H1 (cell line): ENCODE results near the gene PROM2. TPM values are rescaled to one million over a fixed set of nuclear protein-coding genes. Genes with fewer than 3 reads are reported as not detected.

Source experiments
- BCL11A ChIP-seq, 2 experiments: IDR thresholded peaks; one replicate each; pipeline ENCODE4 v1.6.1; 2011; ENCODE audit warnings: low read depth in 2 of 2, low read length in 2 of 2, mild to moderate bottlenecking in 2 of 2
- FOSL1 ChIP-seq: IDR thresholded peaks from 2 replicates; pipeline ENCODE4 v1.6.1; 2011; ENCODE audit warnings: mild to moderate bottlenecking, low read depth, low read length, moderate library complexity; ENCODE audit not compliant: insufficient read depth
- GTF2F1 ChIP-seq: IDR thresholded peaks from 2 replicates; pipeline ENCODE4 v1.6.1; 2012; ENCODE audit warnings: low read depth, low read length, improper control_type of control experiment, borderline replicate concordance
- NRF1 ChIP-seq: IDR thresholded peaks from 2 replicates; pipeline ENCODE4 v1.6.1; 2011; ENCODE audit warnings: mild to moderate bottlenecking, low read depth, low read length, improper control_type of control experiment
- SAP30 ChIP-seq: fragments of 300-600 bp; sonication (generic); IDR thresholded peaks from 2 replicates; pipeline ENCODE4 v1.7.1; 2012; ENCODE audit warnings: low read length, moderate library complexity, mild to moderate bottlenecking, inconsistent platforms; ENCODE audit not compliant: insufficient read depth, insufficient replicate concordance
- polyA plus RNA-seq, 7 experiments: library from polyadenylated mRNA; depleted of rRNA in 3 of 7; stranded (reverse) in 5 of 7; unstranded in 2 of 7; fragments of >200 nt in 5 of 7; fragments of 200-250 nt in 2 of 7; gene quantifications; 1 replicate in 5 of 7; 2 replicates in 1 of 7; 4 replicates in 1 of 7; pipeline versions ENCODE4 v1.2.1 to v1.2.3, GENCODE V29; 2011 to 2013; ENCODE audit warnings: missing spikeins in 2 of 7, mixed read lengths in 2 of 7
- total RNA-seq: library from RNA; stranded (reverse); fragmentation: NEBNext Ultra II Directional; extraction: Animal tissue kit (Norgen Biotek cat#: 25700); gene quantifications from 2 replicates; pipeline ENCODE4 v1.2.1, GENCODE V29; 2021

Gene PROM2
- total and polyA plus RNA-seq, 2 of the 8 experiments (the other 6 are each of a cell fraction or from before 2014, with no cell fraction given): 1.6 to 3.8 TPM

DNA sequence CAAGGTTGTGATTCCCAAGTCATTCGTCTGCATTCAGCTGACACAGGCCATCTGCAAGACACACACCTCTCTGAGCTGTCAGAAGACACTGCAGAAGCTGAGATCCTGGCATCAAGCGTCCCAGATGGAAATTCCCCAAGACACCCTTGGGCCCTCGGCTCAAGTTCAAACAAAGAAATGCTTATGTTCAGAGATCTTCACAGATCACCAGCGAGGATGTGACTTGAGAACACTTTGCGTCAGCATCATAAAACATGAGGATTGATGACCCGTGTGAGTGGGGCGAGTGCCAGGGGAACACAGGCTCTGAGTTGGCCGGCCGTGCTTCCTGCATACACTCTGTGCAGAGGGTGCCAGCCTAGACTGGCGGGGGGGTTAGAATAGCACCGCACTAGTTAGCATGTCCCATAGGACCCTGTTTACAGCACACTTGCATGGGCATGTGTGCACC, 59.7 kb downstream of the PROM2 start (continued):
- TF ChIP-seq FOSL1 (no peak), NRF1 (no peak), SAP30 (no peak), BCL11A (IDR thresholded peaks at IDR 0.05; ENCODE audit: low read depth in 2 of 2, low read length in 2 of 2) (no peak), GTF2F1 (no peak)
